ENCODE results near the gene CTSW. TPM values are rescaled to one million over a fixed set of nuclear protein-coding genes. Genes with fewer than 3 reads are reported as not detected.

Gene CTSW
- total RNA-seq, 1 donor from 2014 or later, result 0.83 TPM

GRCh38 chr11:65917434-65918210 lies 38.0 kb downstream of the CTSW start:
- intact Hi-C loops (cut with DNase I), result loop anchor here (2.0 to 5.0 kb wide), 2 partner anchors 43 to 85 kb away; partner anchors contain the start of genes BANF1, EIF1AD and SART1
- no peak for DNase-seq (ENCODE audit: low spot score)

GRCh38 chr11:65918211-65919140 lies 38.8 kb downstream of the CTSW start, which contains the start of gene C11orf68:
TSS of gene C11orf68 (minus strand) at chr11:65919062. CDS start at chr11:65919031, 31 bp downstream.
- intact Hi-C loops (cut with DNase I), result loop anchor here (1.0 to 5.0 kb wide), 4 partner anchors 30 to 84 kb away; partner anchors contain the start of genes BANF1, EIF1AD, FIBP and SART1
- no peak for DNase-seq (ENCODE audit: low spot score)

GRCh38 chr11:65919141-65919572 lies 39.5 kb downstream of the CTSW start, which contains the start of gene DRAP1:
TSS of gene DRAP1 (plus strand) at chr11:65919426. CDS start at chr11:65919502, 76 bp downstream.
- DNase-seq (ENCODE audit: low spot score), result peak; percentile 100
- intact Hi-C loops (cut with DNase I), result loop anchor here (1.0 to 5.0 kb wide), 4 partner anchors 31 to 83 kb away; partner anchors contain the start of genes BANF1, EIF1AD, FIBP and SART1

GRCh38 chr11:65919573-65920371 lies 40.1 kb downstream of the CTSW start:
- intact Hi-C loops (cut with DNase I), result loop anchor here (1.0 to 5.0 kb wide), 4 partner anchors 31 to 83 kb away; partner anchors contain the start of genes BANF1, EIF1AD, FIBP and SART1
- no peak for DNase-seq (ENCODE audit: low spot score)

- intact Hi-C loops (cut with DNase I), result no loop called here
Measured at GRCh38 chr11:65920372-65920802, 40.8 kb downstream of the CTSW start.

GRCh38 chr11:65921033-65921555 lies 41.5 kb downstream of the CTSW start:
- DNase-seq (ENCODE audit: low spot score), result no peak
- intact Hi-C loops (cut with DNase I), result no loop called here

More at GRCh38 chr11:65920372-65920802, 40.8 kb downstream of the CTSW start:
- no peak for DNase-seq (ENCODE audit: low spot score)

GRCh38 chr11:65921876-65922275 lies 42.2 kb downstream of the CTSW start:
- intact Hi-C loops (cut with DNase I), result no loop called here
- no peak for DNase-seq (ENCODE audit: low spot score)

- intact Hi-C loops (cut with DNase I), result no loop called here
Measured at GRCh38 chr11:65922565-65922964, 42.9 kb downstream of the CTSW start.

GRCh38 chr11:65925397-65925796 lies 45.8 kb downstream of the CTSW start:
- no peak for DNase-seq (ENCODE audit: low spot score)
- intact Hi-C loops (cut with DNase I), result no loop called here

More at GRCh38 chr11:65922565-65922964, 42.9 kb downstream of the CTSW start:
- DNase-seq (ENCODE audit: low spot score), result no peak

GRCh38 chr11:65927904-65928397 lies 48.3 kb downstream of the CTSW start:
- DNase-seq (ENCODE audit: low spot score), result peak; percentile 77
- intact Hi-C loops (cut with DNase I), result no loop called here

- intact Hi-C loops (cut with DNase I), result no loop called here
- DNase-seq (ENCODE audit: low spot score), result no peak
Measured at GRCh38 chr11:65928667-65929066, 49.0 kb downstream of the CTSW start.

- intact Hi-C loops (cut with DNase I), result no loop called here
- DNase-seq (ENCODE audit: low spot score), result no peak
Measured at GRCh38 chr11:65931773-65932557, 52.3 kb downstream of the CTSW start.

- DNase-seq (ENCODE audit: low spot score), result no peak
- intact Hi-C loops (cut with DNase I), result no loop called here
Measured at GRCh38 chr11:65932558-65932919, 52.9 kb downstream of the CTSW start.

Other genes starting within 250 kb of the CTSW start
- gene SIPA1, start 241.7 kb upstream of the CTSW start, total RNA-seq, result 29.7 TPM
- 45.0 TPM for gene RELA, start 216.9 kb upstream of the CTSW start, total RNA-seq
- 49.2 TPM for gene KAT5, start 167.6 kb upstream of the CTSW start, total RNA-seq
- gene RNASEH2C, start 159.0 kb upstream of the CTSW start, total RNA-seq, result 48.8 TPM
- gene AP5B1, start 98.9 kb upstream of the CTSW start, total RNA-seq, result 8.7 TPM
- not detected for gene OVOL1, start 92.8 kb upstream of the CTSW start, total RNA-seq
- gene SNX32, start 45.9 kb upstream of the CTSW start, total RNA-seq, result 0.54 TPM
- gene CFL1, start 21.7 kb upstream of the CTSW start, total RNA-seq, result 434 TPM
- 37.6 TPM for gene MUS81, start 19.4 kb upstream of the CTSW start, total RNA-seq
- 118 TPM for gene EFEMP2, start 7.0 kb upstream of the CTSW start, total RNA-seq
- gene FIBP, start 8.6 kb downstream of the CTSW start, total RNA-seq, result 62.6 TPM
- 66.2 TPM for gene CCDC85B, start 10.8 kb downstream of the CTSW start, total RNA-seq
- gene FOSL1, start 20.6 kb downstream of the CTSW start, total RNA-seq, result 2.0 TPM
- gene C11orf68, start 39.2 kb downstream of the CTSW start, total RNA-seq, result 45.2 TPM
- 113 TPM for gene DRAP1, start 39.6 kb downstream of the CTSW start, total RNA-seq
- not detected for gene TSGA10IP, start 65.6 kb downstream of the CTSW start, total RNA-seq
- 35.9 TPM for gene SART1, start 81.9 kb downstream of the CTSW start, total RNA-seq
- 18.1 TPM for gene EIF1AD, start 122.3 kb downstream of the CTSW start, total RNA-seq
- gene BANF1, start 122.7 kb downstream of the CTSW start, total RNA-seq, result 195 TPM
- 1.5 TPM for gene CST6, start 132.2 kb downstream of the CTSW start, total RNA-seq
- gene CATSPER1, start 146.6 kb downstream of the CTSW start, total RNA-seq, result 0.13 TPM
- gene GAL3ST3, start 169.3 kb downstream of the CTSW start, total RNA-seq, result 3.1 TPM
- gene SF3B2, start 172.5 kb downstream of the CTSW start, total RNA-seq, result 85.8 TPM
- 115 TPM for gene PACS1, start 190.4 kb downstream of the CTSW start, total RNA-seq